ENCODE measurements around the gene ACSM4. TPM values are rescaled to one million over a fixed set of nuclear protein-coding genes. Genes with fewer than 3 reads are reported as not detected.

The ACSM4 gene
- total RNA-seq, 1 donor from 2014 or later, result not detected

DNA sequence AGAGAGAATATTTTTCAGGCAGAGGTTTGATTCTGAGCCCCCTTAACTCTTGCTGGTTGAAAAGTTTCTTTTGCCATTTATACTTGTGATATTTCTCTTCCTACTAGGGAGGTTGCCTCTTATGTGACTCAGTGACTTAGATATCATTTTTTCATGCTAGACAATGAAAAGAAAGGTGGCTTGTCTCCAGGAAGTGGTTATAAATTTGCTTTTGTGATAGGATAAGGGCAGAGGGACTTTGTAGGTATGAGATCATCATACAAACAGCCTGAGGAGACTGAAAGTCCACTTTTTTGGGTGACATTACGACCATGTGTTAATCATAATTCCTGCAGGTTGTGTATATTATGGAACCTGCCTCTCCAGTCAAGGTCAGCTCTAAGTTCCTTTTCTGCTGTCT lies 35.8 kb downstream of the ACSM4 start:
- DNase-seq (ENCODE audit: low read depth), result no peak
- H3K4me3 ChIP-seq (ENCODE audit: low read depth, low read length), result no peak overlapping the region
- TF ChIP-seq, protein P1, sequence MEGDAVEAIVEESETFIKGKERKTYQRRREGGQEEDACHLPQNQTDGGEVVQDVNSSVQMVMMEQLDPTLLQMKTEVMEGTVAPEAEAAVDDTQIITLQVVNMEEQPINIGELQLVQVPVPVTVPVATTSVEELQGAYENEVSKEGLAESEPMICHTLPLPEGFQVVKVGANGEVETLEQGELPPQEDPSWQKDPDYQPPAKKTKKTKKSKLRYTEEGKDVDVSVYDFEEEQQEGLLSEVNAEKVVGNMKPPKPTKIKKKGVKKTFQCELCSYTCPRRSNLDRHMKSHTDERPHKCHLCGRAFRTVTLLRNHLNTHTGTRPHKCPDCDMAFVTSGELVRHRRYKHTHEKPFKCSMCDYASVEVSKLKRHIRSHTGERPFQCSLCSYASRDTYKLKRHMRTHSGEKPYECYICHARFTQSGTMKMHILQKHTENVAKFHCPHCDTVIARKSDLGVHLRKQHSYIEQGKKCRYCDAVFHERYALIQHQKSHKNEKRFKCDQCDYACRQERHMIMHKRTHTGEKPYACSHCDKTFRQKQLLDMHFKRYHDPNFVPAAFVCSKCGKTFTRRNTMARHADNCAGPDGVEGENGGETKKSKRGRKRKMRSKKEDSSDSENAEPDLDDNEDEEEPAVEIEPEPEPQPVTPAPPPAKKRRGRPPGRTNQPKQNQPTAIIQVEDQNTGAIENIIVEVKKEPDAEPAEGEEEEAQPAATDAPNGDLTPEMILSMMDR (IDR thresholded peaks at IDR 0.05; ENCODE audit: insufficient read depth, low read length, poor library complexity, severe bottlenecking), result no peak
- H3K27me3 ChIP-seq (ENCODE audit: control insufficient read depth, insufficient read depth, low read length), result no peaks in the 10 kb centered on the region
- no peaks in the 10 kb centered on the region for H3K36me3 ChIP-seq (ENCODE audit: control insufficient read depth, insufficient read depth, low read length)

DNA sequence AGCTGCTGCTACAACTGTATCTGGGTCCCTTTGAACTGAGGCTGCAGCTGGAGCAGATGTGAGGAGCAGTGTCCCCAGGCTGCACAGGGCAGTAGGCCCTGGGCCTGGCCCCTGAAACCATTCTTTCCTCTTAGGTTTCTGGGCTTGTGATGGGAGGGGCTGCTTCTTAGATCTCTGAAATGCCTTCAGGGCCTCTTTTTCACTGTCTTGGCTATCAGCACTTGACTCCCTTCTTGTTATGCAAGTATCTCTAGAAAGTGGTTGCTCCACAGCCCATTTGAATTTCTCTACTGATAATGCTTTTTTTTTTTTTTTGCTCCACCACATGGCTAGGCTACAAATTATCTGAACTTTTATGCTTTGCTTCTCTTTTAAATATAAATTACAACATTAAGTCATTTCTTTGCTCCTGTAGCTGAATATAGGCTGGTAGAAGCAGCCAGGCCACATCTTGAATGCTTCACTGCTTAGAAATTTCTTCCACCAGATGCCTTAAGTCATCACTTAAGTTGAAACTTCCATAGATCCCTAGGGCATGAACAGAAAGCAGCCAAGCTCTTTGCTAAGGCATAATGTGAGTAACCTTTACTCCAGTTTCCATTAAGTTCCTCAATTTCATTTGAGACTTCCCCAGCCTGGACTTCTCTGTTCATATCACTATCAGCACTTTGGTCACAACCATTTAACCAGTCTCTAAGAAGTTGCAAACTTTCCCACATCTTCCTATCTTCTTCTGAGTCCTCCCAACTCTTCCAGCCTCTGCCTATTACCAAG lies 41.1 kb downstream of the ACSM4 start:
- H3K4me3 ChIP-seq (ENCODE audit: low read depth, low read length), result no peak overlapping the region
- H3K27me3 ChIP-seq (ENCODE audit: control insufficient read depth, insufficient read depth, low read length), result no peaks in the 10 kb centered on the region
- DNase-seq (ENCODE audit: low read depth), result no peak
- H3K36me3 ChIP-seq (ENCODE audit: control insufficient read depth, insufficient read depth, low read length), result no peaks in the 10 kb centered on the region
- TF ChIP-seq, protein P1 (IDR thresholded peaks at IDR 0.05; ENCODE audit: insufficient read depth, low read length, poor library complexity, severe bottlenecking), result no peak

DNA sequence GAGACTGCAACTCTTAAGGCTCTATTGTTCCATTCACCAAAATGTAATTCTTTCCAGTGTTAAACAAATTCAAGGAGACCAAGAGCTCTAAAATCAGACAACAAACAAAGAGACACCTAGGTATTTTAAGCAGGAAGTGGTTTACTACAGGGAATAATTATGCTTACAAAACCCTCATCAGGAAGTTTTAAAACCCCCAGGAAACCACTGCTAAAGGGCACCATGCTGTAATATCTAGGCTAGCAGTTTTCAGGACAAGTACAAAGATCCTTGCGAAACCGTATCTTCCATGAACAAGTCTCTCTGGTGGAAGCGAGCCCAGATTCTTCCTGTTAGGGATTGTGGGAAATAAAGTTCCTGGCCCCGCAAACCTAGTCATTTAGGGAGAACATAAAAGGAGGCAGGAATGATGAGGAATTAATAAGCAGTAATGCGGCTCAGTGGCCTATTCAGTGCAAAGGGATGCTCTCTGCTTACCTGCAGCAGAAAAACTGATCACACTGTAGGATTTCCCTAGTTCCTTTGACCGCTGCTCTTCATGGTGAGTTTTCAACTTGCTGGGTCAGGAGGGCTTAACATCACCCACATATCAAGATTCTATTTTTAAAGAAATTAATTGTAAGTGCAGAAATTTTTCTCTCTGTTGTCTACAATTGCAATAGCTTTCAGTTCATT lies 42.8 kb downstream of the ACSM4 start:
- no peak for DNase-seq (ENCODE audit: low read depth)
- no peaks in the 10 kb centered on the region for H3K27me3 ChIP-seq (ENCODE audit: control insufficient read depth, insufficient read depth, low read length)
- no peak overlapping the region for H3K4me3 ChIP-seq (ENCODE audit: low read depth, low read length)
- TF ChIP-seq, protein P1 (IDR thresholded peaks at IDR 0.05; ENCODE audit: insufficient read depth, low read length, poor library complexity, severe bottlenecking), result no peak
- H3K36me3 ChIP-seq (ENCODE audit: control insufficient read depth, insufficient read depth, low read length), result no peaks in the 10 kb centered on the region

DNA sequence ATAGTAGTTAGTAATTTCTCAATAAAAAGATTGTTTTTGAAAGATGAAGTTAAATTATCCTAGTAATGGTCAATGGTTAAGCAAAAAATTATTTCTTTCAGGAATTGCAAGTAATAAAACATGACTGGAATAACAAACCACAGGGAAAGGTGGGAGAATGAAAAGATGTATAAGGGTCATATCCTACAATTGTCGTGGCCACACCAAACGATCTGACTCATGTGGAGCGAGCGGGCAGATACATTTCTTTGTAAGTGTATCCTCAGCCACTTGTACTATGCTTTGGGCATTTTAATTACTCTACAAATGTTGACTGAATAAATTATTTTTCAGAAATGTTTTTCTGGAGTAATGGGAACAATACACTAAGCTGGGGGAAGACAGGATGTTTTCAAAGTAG lies 45.5 kb downstream of the ACSM4 start:
- TF ChIP-seq, protein P1 (IDR thresholded peaks at IDR 0.05; ENCODE audit: insufficient read depth, low read length, poor library complexity, severe bottlenecking), result no peak
- DNase-seq (ENCODE audit: low read depth), result no peak
- no peak overlapping the region for H3K4me3 ChIP-seq (ENCODE audit: low read depth, low read length)
- H3K36me3 ChIP-seq (ENCODE audit: control insufficient read depth, insufficient read depth, low read length), result no peaks in the 10 kb centered on the region
- no peaks in the 10 kb centered on the region for H3K27me3 ChIP-seq (ENCODE audit: control insufficient read depth, insufficient read depth, low read length)

DNA sequence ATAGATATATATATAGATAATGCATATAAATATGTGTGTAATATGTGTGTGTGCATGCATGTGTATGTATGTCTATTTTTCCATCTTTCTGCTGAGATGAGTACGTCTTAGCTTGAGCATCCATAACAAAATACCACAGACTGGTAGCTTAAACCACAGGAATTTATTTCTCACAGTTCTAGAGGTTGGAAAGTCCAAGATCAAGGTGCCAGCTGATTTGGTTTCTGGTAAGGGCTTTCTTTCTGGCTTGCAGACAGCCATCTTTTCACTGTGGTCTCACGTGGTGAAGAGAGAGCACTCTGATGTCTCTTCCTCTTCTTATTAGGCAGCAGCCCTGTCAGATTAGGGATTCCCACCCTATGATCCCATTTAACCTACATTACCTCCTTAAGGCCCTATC lies 47.3 kb downstream of the ACSM4 start:
- TF ChIP-seq, protein P1 (IDR thresholded peaks at IDR 0.05; ENCODE audit: insufficient read depth, low read length, poor library complexity, severe bottlenecking), result no peak

More for the DNA sequence above, 47.3 kb downstream of the ACSM4 start:
- Histone ChIP-seq H3K27me3 (ENCODE audit: control insufficient read depth, insufficient read depth, low read length) (no peaks in the 10 kb centered on the region), H3K4me3 (ENCODE audit: low read depth, low read length) (no peak overlapping the region), H3K36me3 (ENCODE audit: control insufficient read depth, insufficient read depth, low read length) (no peaks in the 10 kb centered on the region)
- no peak for DNase-seq (ENCODE audit: low read depth)
